HEK293 (cell line): ENCODE measurements around the gene SFRP4.
A peak's percentile ranks its signal among the peaks of the same experiment; 100 is the strongest.

Experiments used
- CTCF ChIA-PET: fragments of 350-600 bp; formaldehyde crosslinking; extraction: SDS; loops from one replicate; lab custom pipeline; 2021; ENCODE audit warnings: antibody characterized with exemption; lab: Yijun Ruan, JAX
- POLR2A ChIA-PET: fragments of 300-600 bp; formaldehyde crosslinking; extraction: SDS; loops from one replicate; lab custom pipeline; 2020; ENCODE audit warnings: antibody characterized with exemption, inconsistent platforms; lab: Yijun Ruan, JAX
- H3K27ac ChIP-seq: fragments of 200-500 bp; sonication (Bioruptor generic); 2 replicates; pipeline ENCODE4 v1.5.1; 2014; ENCODE audit warnings: low read depth, low read length, control low read depth, inconsistent platforms; ENCODE audit errors: extremely low read depth
- H3K36me3 ChIP-seq, 2 experiments: fragments of 200-500 bp in 1 of 2; sonication (Bioruptor generic) in 1 of 2; 1 replicate in 1 of 2; 2 replicates in 1 of 2; pipeline ENCODE4 v1.5.1; 2014 to 2017; ENCODE audit warnings: inconsistent platforms in 2 of 2, low read length in 2 of 2; ENCODE audit not compliant: control insufficient read depth in 2 of 2, insufficient read depth in 1 of 2
- H3K4me1 ChIP-seq: fragments of 200-500 bp; sonication (Bioruptor generic); 2 replicates; pipeline ENCODE4 v1.5.1; 2014; ENCODE audit warnings: mild to moderate bottlenecking, low read length, inconsistent platforms; ENCODE audit not compliant: control insufficient read depth, insufficient read depth
- H3K4me3 ChIP-seq: 2 replicates; pipeline ENCODE4 v1.5.1; 2011; ENCODE audit warnings: low read depth, mild to moderate bottlenecking, control low read depth, low read length, moderate library complexity
- H3K9me3 ChIP-seq: fragments of 200-500 bp; sonication (Bioruptor generic); 2 replicates; pipeline ENCODE4 v1.5.1; 2014; ENCODE audit warnings: low read depth, low read length, inconsistent platforms; ENCODE audit not compliant: control insufficient read depth, insufficient read depth
- CTCF ChIP-seq: fragments of 450-650 bp; formaldehyde crosslinking; IDR thresholded peaks from 2 replicates; pipeline ENCODE4 v1.5.1; 2016; ENCODE audit warnings: missing biosample characterization, missing genetic modification characterization
- GLIS1 ChIP-seq: fragments of 450-650 bp; formaldehyde crosslinking; IDR thresholded peaks from 2 replicates; pipeline ENCODE4 v1.5.1; 2016; ENCODE audit warnings: missing biosample characterization, missing genetic modification characterization
- GLIS2 ChIP-seq: fragments of 450-650 bp; formaldehyde crosslinking; IDR thresholded peaks from 2 replicates; pipeline ENCODE4 v1.5.1; 2016; ENCODE audit warnings: missing biosample characterization, missing genetic modification characterization
- KLF10 ChIP-seq: fragments of 450-650 bp; IDR thresholded peaks from 2 replicates; pipeline ENCODE4 v1.5.1; 2018; ENCODE audit warnings: missing biosample characterization, mild to moderate bottlenecking, missing genetic modification characterization
- KLF16 ChIP-seq: fragments of 450-650 bp; formaldehyde crosslinking; IDR thresholded peaks from 2 replicates; pipeline ENCODE4 v1.5.1; 2017; ENCODE audit warnings: missing biosample characterization, missing genetic modification characterization
- MZF1 ChIP-seq: fragments of 450-650 bp; formaldehyde crosslinking; IDR thresholded peaks from 2 replicates; pipeline ENCODE4 v1.5.1; 2017; ENCODE audit warnings: missing biosample characterization, missing genetic modification characterization, borderline replicate concordance
- PRDM6 ChIP-seq: fragments of 450-650 bp; formaldehyde crosslinking; IDR thresholded peaks from 2 replicates; pipeline ENCODE4 v1.5.1; 2017; ENCODE audit warnings: missing biosample characterization, missing genetic modification characterization
- SCRT2 ChIP-seq: fragments of 450-650 bp; formaldehyde crosslinking; IDR thresholded peaks from 2 replicates; pipeline ENCODE4 v1.5.1; 2016; ENCODE audit warnings: missing biosample characterization, missing genetic modification characterization
- ZBTB44 ChIP-seq: fragments of 450-650 bp; IDR thresholded peaks from 2 replicates; pipeline ENCODE4 v1.5.1; 2018; ENCODE audit warnings: missing biosample characterization, mild to moderate bottlenecking, missing genetic modification characterization
- ZBTB8A ChIP-seq: fragments of 450-650 bp; formaldehyde crosslinking; IDR thresholded peaks from 2 replicates; pipeline ENCODE4 v1.5.1; 2016; ENCODE audit warnings: missing biosample characterization, missing genetic modification characterization
- ZFP41 ChIP-seq: fragments of 450-650 bp; formaldehyde crosslinking; IDR thresholded peaks from 2 replicates; pipeline ENCODE4 v1.5.1; 2016; ENCODE audit warnings: missing biosample characterization, missing genetic modification characterization, borderline replicate concordance
- ZIC2 ChIP-seq: fragments of 450-650 bp; formaldehyde crosslinking; IDR thresholded peaks from 2 replicates; pipeline ENCODE4 v1.5.1; 2016; ENCODE audit warnings: missing biosample characterization, missing genetic modification characterization
- ZNF132 ChIP-seq: fragments of 450-650 bp; formaldehyde crosslinking; IDR thresholded peaks from 2 replicates; pipeline ENCODE4 v1.5.1; 2017; ENCODE audit warnings: missing biosample characterization, missing genetic modification characterization, borderline replicate concordance
- ZNF175 ChIP-seq: fragments of 450-650 bp; formaldehyde crosslinking; IDR thresholded peaks from 2 replicates; pipeline ENCODE4 v1.5.1; 2016; ENCODE audit warnings: missing biosample characterization, missing genetic modification characterization
- ZNF2 ChIP-seq: fragments of 450-650 bp; formaldehyde crosslinking; IDR thresholded peaks from 2 replicates; pipeline ENCODE4 v1.5.1; 2016; ENCODE audit warnings: missing biosample characterization, missing genetic modification characterization
- ZNF221 ChIP-seq: fragments of 450-650 bp; formaldehyde crosslinking; IDR thresholded peaks from 2 replicates; pipeline ENCODE4 v1.5.1; 2017; ENCODE audit warnings: missing biosample characterization, missing genetic modification characterization, borderline replicate concordance
- ZNF266 ChIP-seq: fragments of 450-650 bp; formaldehyde crosslinking; IDR thresholded peaks from 2 replicates; pipeline ENCODE4 v1.5.1; 2016; ENCODE audit warnings: missing biosample characterization, missing genetic modification characterization, low read depth
- ZNF350 ChIP-seq: fragments of 450-650 bp; formaldehyde crosslinking; IDR thresholded peaks from 2 replicates; pipeline ENCODE4 v1.5.0; 2017; ENCODE audit warnings: missing biosample characterization, mild to moderate bottlenecking, missing genetic modification characterization
- ZNF449 ChIP-seq: fragments of 450-650 bp; formaldehyde crosslinking; IDR thresholded peaks from 2 replicates; pipeline ENCODE4 v1.5.1; 2017; ENCODE audit warnings: missing biosample characterization, mild to moderate bottlenecking, missing genetic modification characterization, moderate library complexity
- ZNF501 ChIP-seq: fragments of 450-650 bp; formaldehyde crosslinking; IDR thresholded peaks from 2 replicates; pipeline ENCODE4 v1.5.1; 2016; ENCODE audit warnings: missing biosample characterization, missing genetic modification characterization
- ZNF600 ChIP-seq: fragments of 450-650 bp; formaldehyde crosslinking; IDR thresholded peaks from 2 replicates; pipeline ENCODE4 v1.5.1; 2016; ENCODE audit warnings: missing biosample characterization, missing genetic modification characterization
- ZNF610 ChIP-seq: fragments of 450-650 bp; formaldehyde crosslinking; IDR thresholded peaks from 2 replicates; pipeline ENCODE4 v1.5.1; 2016; ENCODE audit warnings: missing biosample characterization, missing genetic modification characterization, borderline replicate concordance
- ZNF645 ChIP-seq: fragments of 450-650 bp; formaldehyde crosslinking; IDR thresholded peaks from 2 replicates; pipeline ENCODE4; 2016; ENCODE audit warnings: missing biosample characterization, missing genetic modification characterization
- ZNF658 ChIP-seq: fragments of 450-650 bp; formaldehyde crosslinking; IDR thresholded peaks from 2 replicates; pipeline ENCODE4; 2016; ENCODE audit warnings: missing biosample characterization, missing genetic modification characterization
- ZNF660 ChIP-seq: fragments of 450-650 bp; IDR thresholded peaks from 2 replicates; pipeline ENCODE4 v1.5.1; 2018; ENCODE audit warnings: missing biosample characterization, mild to moderate bottlenecking, missing genetic modification characterization
- ZSCAN16 ChIP-seq: fragments of 450-650 bp; formaldehyde crosslinking; IDR thresholded peaks from 2 replicates; pipeline ENCODE4 v1.5.1; 2016; ENCODE audit warnings: missing biosample characterization, missing genetic modification characterization
- ZXDB ChIP-seq: fragments of 450-650 bp; formaldehyde crosslinking; IDR thresholded peaks from 2 replicates; pipeline ENCODE4 v1.5.1; 2016; ENCODE audit warnings: missing biosample characterization, missing genetic modification characterization

The SFRP4 gene

GRCh38 chr7:37916017-37916672 lies 472 bp downstream of the SFRP4 start:
- no peaks in the 10 kb centered on the region for H3K9me3 ChIP-seq
- CTCF ChIA-PET: interaction anchor here (0.5 to 3.0 kb wide), 15 partner anchors 8 to 833 kb away, joined by 3 to 26 read pairs (median 6); partner anchors contain the start of gene TARP
- POLR2A ChIA-PET: interaction anchor here (1.3 kb wide), 1 partner anchor 8 kb away, joined by 5 read pairs; no protein-coding TSS in a partner anchor

GRCh38 chr7:37915438-37915837 lies 1.2 kb downstream of the SFRP4 start:
- no peaks in the 10 kb centered on the region for H3K9me3 ChIP-seq
- no peaks in the 10 kb centered on the region for H3K36me3 ChIP-seq
- H3K4me1 ChIP-seq: peaks cover 3% of the 10 kb centered on the region; the same call in 1 of the 2 replicates
- no peak overlapping the region for H3K27ac ChIP-seq
- no peak overlapping the region for H3K4me3 ChIP-seq
- CTCF ChIA-PET: interaction anchor here (0.8 to 1.2 kb wide), 3 partner anchors 13 to 20 kb away, joined by 3 to 4 read pairs (median 3); no protein-coding TSS in a partner anchor
- POLR2A ChIA-PET: no interaction called here
- TF ChIP-seq ZSCAN16 (no peak), ZNF658 (no peak), MZF1 (tag by site-specific recombination) (no peak), ZFP41 (tag by site-specific recombination) (no peak), ZNF610 (tag by site-specific recombination) (no peak), ZBTB44 (tag by site-specific recombination) (0 out of 2 replicates have a peak, but pooled peaks have one; percentile 16), ZNF645 (tag by site-specific recombination) (no peak), ZNF266 (tag by site-specific recombination) (no peak), KLF10 (tag by site-specific recombination) (0 out of 2 replicates have a peak, but pooled peaks have one; percentile 38), ZNF350 (tag by site-specific recombination) (no peak), ZNF660 (peak; percentile 71; the same call in 1 of the 2 replicates), SCRT2 (tag by site-specific recombination) (no peak), ZIC2 (tag by site-specific recombination) (no peak), PRDM6 (peak; percentile 84), ZNF221 (no peak), ZNF132 (no peak)

More at GRCh38 chr7:37916017-37916672, 472 bp downstream of the SFRP4 start:
- peaks cover 3% of the 10 kb centered on the region; the same call in 1 of the 2 replicates for H3K4me1 ChIP-seq
- H3K36me3 ChIP-seq: no peaks in the 10 kb centered on the region
- peak overlapping the region; percentile 57 for H3K4me3 ChIP-seq
- TF ChIP-seq CTCF (peak; percentile 65), ZNF501 (tag by site-specific recombination) (peak; percentile 20), ZXDB (tag by site-specific recombination) (no peak), KLF16 (peak; percentile 19; the same call in 1 of the 2 replicates), ZNF600 (tag by site-specific recombination) (peak; percentile 40; the same call in 1 of the 2 replicates), ZBTB8A (peak; percentile 67; the same call in 1 of the 2 replicates), ZNF2 (tag by site-specific recombination) (0 out of 2 replicates have a peak, but pooled peaks have one; percentile 31), ZNF449 (peak; percentile 64; the same call in 1 of the 2 replicates), GLIS2 (tag by site-specific recombination) (peak; percentile 48), GLIS1 (tag by site-specific recombination) (peak; percentile 54), ZNF175 (tag by site-specific recombination) (no peak)
- no peak overlapping the region; the same call in 1 of the 2 replicates for H3K27ac ChIP-seq
